Measurements from ENCODE around the gene SLCO2B1. TPM values are rescaled to one million over a fixed set of nuclear protein-coding genes. Genes with fewer than 3 reads are reported as not detected.

The SLCO2B1 gene
- total and polyA plus RNA-seq, 2 donors = 13.0 to 14.4 TPM

DNA sequence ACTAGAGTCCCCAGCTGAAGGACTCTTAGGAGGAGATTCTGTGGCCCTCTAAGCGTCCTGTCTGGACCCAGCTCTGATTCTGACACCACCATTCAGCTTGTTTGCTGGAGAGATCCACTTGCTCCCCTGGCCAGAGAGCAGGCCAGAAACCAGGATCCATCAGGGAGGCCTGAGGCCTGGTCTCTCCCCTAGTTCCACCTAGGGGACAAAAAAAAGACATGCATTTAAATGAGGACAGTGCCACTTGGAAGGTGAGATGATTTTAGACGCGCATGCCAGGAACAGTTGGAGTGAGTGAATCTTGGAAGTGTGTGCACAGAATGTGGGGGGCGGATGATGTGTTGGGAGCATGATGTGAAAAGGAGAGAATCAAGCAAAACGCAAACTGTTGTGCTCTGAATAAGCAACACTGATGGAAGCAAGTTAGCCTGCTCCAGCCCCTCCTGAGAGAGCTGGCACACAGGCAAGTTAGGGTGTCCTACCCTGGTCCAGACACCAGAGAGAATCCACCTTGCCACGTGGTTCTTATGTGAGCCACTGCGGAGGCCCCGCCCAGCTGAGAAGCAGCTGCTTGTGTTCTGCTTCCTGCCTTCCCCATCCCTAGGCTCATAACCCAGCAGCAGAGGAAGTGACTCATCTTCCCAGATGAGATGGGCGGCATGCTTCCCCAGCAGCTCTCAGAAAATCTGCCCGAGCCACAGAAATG lies 8.0 kb upstream of the SLCO2B1 start:
- no peak overlapping the region for H3K4me3 ChIP-seq (ENCODE audit: low read length in 2 of 2)
- peaks cover 2 to 27% of the 10 kb centered on the region in 2 donors for H3K4me1 ChIP-seq (ENCODE audit: control insufficient read depth in 2 of 2, insufficient read depth in 2 of 2, low read length in 2 of 2)
- H3K27me3 ChIP-seq (ENCODE audit: control insufficient read depth in 2 of 2, insufficient read depth in 1 of 2, low read length in 1 of 2) = no peaks in the 10 kb centered on the region
- peak overlapping the region; percentile 8 to 37 for H3K27ac ChIP-seq (ENCODE audit: low read depth in 1 of 2, low read length in 1 of 2)
- no peaks in the 10 kb centered on the region for H3K9me3 ChIP-seq (ENCODE audit: control insufficient read depth in 2 of 2, insufficient read depth in 1 of 2, low read length in 1 of 2)
- peak; percentile 29 to 81 (median 51) for DNase-seq (ENCODE audit: low read depth in 6 of 9, low spot score in 9 of 9)
- H3K36me3 ChIP-seq (ENCODE audit: control insufficient read depth in 2 of 2, insufficient read depth in 2 of 2, low read length in 1 of 2) = no peaks in the 10 kb centered on the region
- whole genome bisulfite sequencing = 44% methylated on average over 10 of the region's 10 CpGs

DNA sequence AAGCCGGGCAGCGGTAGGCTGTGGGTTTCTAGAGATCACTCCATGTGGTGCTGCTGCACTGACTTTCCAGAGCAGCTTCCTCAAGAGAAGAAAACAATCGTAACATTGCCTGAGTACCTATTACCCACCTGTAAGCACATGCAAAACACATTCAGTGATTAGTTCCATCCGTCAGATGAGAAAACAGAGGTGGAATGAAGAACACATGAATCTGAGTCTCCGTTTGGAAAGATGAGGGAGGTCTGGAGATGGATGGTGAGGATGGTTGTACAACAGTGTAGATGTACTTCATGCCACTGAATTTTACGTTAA lies 7.5 kb upstream of the SLCO2B1 start:
- H3K27ac ChIP-seq (ENCODE audit: low read depth in 1 of 2, low read length in 1 of 2) = peak overlapping the region; percentile 37 to 53
- H3K36me3 ChIP-seq (ENCODE audit: control insufficient read depth in 2 of 2, insufficient read depth in 2 of 2, low read length in 1 of 2) = no peaks in the 10 kb centered on the region
- no peaks in the 10 kb centered on the region for H3K9me3 ChIP-seq (ENCODE audit: control insufficient read depth in 2 of 2, insufficient read depth in 1 of 2, low read length in 1 of 2)
- no peaks in the 10 kb centered on the region for H3K27me3 ChIP-seq (ENCODE audit: control insufficient read depth in 2 of 2, insufficient read depth in 1 of 2, low read length in 1 of 2)
- H3K4me1 ChIP-seq (ENCODE audit: control insufficient read depth in 2 of 2, insufficient read depth in 2 of 2, low read length in 2 of 2) = peaks cover 2 to 27% of the 10 kb centered on the region in 2 donors
- H3K4me3 ChIP-seq (ENCODE audit: low read length in 2 of 2) = no peak overlapping the region
- no peak for DNase-seq (ENCODE audit: low read depth in 6 of 9, low spot score in 9 of 9)
- WGBS = 30% methylated on average over 6 of the region's 6 CpGs

GRCh38 chr11:75144716-75145014 lies 6.2 kb upstream of the SLCO2B1 start:
- Histone ChIP-seq H3K4me1 (ENCODE audit: control insufficient read depth in 2 of 2, insufficient read depth in 2 of 2, low read length in 2 of 2) (peaks cover 2 to 27% of the 10 kb centered on the region in 2 donors), H3K4me3 (ENCODE audit: low read length in 2 of 2) (no peak overlapping the region), H3K27ac (ENCODE audit: low read depth in 1 of 2, low read length in 1 of 2) (no peak overlapping the region), H3K9me3 (ENCODE audit: control insufficient read depth in 2 of 2, insufficient read depth in 1 of 2, low read length in 1 of 2) (no peaks in the 10 kb centered on the region), H3K27me3 (ENCODE audit: control insufficient read depth in 2 of 2, insufficient read depth in 1 of 2, low read length in 1 of 2) (no peaks in the 10 kb centered on the region), H3K36me3 (ENCODE audit: control insufficient read depth in 2 of 2, insufficient read depth in 2 of 2, low read length in 1 of 2) (no peaks in the 10 kb centered on the region)
- no peak for DNase-seq (ENCODE audit: low read depth in 6 of 9, low spot score in 9 of 9)
- WGBS = 51% methylated on average over 3 of the region's 3 CpGs

DNA sequence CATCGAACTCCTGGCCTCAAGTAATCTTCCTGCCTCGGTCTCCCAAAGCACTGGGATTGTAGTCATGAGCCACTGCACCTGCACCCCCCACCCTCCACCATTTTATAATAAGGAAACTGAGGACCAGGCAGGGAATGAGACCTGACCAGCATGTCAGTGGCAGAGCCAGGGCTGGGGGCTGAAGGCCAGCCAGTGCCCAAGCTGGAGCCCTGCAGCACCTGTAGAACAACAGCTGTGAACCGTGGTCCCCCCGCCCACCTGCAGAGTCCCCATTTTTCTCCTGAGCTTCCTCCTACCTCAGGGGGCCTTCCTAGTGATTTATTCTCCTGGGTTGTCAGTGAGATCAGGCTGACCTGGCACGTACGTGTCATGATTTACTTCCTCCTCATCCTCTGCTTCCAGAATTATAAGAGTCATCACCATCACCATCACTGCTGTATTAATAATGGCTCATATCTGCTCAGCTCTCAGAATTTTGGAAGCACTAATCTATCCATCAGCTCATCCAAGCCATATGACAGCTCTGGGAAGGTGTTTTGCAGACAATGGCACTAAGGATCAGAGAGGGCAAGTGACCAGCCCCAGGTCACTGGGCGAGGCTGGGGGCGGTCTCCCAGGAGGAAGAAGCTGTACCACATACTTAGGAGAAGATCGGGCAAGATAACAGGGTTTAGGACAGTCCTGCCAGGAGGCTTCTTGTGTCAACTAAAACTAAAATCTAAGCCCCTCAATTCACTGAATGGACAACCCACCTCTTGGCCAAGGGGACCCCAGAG lies 5.5 kb upstream of the SLCO2B1 start:
- no peak for DNase-seq (ENCODE audit: low read depth in 6 of 9, low spot score in 9 of 9)
- H3K4me3 ChIP-seq (ENCODE audit: low read length in 2 of 2) = no peak overlapping the region
- H3K36me3 ChIP-seq (ENCODE audit: control insufficient read depth in 2 of 2, insufficient read depth in 2 of 2, low read length in 1 of 2) = no peaks in the 10 kb centered on the region
- no peaks in the 10 kb centered on the region for H3K9me3 ChIP-seq (ENCODE audit: control insufficient read depth in 2 of 2, insufficient read depth in 1 of 2, low read length in 1 of 2)
- H3K4me1 ChIP-seq (ENCODE audit: control insufficient read depth in 2 of 2, insufficient read depth in 2 of 2, low read length in 2 of 2) = peaks cover 2 to 31% of the 10 kb centered on the region in 2 donors
- WGBS = 91% methylated on average over 9 of the region's 9 CpGs
- no peaks in the 10 kb centered on the region for H3K27me3 ChIP-seq (ENCODE audit: control insufficient read depth in 2 of 2, insufficient read depth in 1 of 2, low read length in 1 of 2)
- H3K27ac ChIP-seq (ENCODE audit: low read depth in 1 of 2, low read length in 1 of 2) = no peak overlapping the region

GRCh38 chr11:75145972-75146519 lies 4.9 kb upstream of the SLCO2B1 start:
- no peaks in the 10 kb centered on the region for H3K36me3 ChIP-seq (ENCODE audit: control insufficient read depth in 2 of 2, insufficient read depth in 2 of 2, low read length in 1 of 2)
- no peak overlapping the region for H3K4me3 ChIP-seq (ENCODE audit: low read length in 2 of 2)
- DNase-seq (ENCODE audit: low read depth in 6 of 9, low spot score in 9 of 9) = no peak
- H3K27me3 ChIP-seq (ENCODE audit: control insufficient read depth in 2 of 2, insufficient read depth in 1 of 2, low read length in 1 of 2) = no peaks in the 10 kb centered on the region
- H3K27ac ChIP-seq (ENCODE audit: low read depth in 1 of 2, low read length in 1 of 2) = no peak overlapping the region
- 91% methylated on average over 6 of the region's 6 CpGs for WGBS
- peaks cover 2 to 34% of the 10 kb centered on the region in 2 donors for H3K4me1 ChIP-seq (ENCODE audit: control insufficient read depth in 2 of 2, insufficient read depth in 2 of 2, low read length in 2 of 2)
- no peaks in the 10 kb centered on the region for H3K9me3 ChIP-seq (ENCODE audit: control insufficient read depth in 2 of 2, insufficient read depth in 1 of 2, low read length in 1 of 2)

DNA sequence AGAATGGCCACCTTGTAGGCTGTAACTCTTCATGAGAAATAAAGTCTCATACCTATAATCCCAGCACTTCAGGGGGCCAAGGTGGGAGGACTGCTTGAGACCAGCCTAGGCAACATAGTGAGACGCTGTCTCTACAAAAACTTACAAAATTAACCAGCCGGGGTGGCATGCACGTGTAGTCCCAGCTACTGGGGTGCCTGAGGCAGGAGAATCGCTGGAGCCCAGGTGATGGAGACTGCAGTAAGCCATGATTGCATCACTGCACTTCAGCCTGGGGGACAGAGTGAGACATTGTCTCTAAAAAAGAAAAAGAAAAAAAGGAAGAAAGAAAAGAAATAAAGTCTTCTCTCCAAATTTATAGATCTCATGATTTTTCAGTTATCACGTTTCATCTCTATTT lies 4.2 kb upstream of the SLCO2B1 start:
- WGBS = 94% methylated on average over 5 of the region's 5 CpGs
- peaks cover 2 to 34% of the 10 kb centered on the region in 2 donors for H3K4me1 ChIP-seq (ENCODE audit: control insufficient read depth in 2 of 2, insufficient read depth in 2 of 2, low read length in 2 of 2)
- no peak for DNase-seq (ENCODE audit: low read depth in 6 of 9, low spot score in 9 of 9)
- H3K27ac ChIP-seq (ENCODE audit: low read depth in 1 of 2, low read length in 1 of 2) = no peak overlapping the region
- H3K27me3 ChIP-seq (ENCODE audit: control insufficient read depth in 2 of 2, insufficient read depth in 1 of 2, low read length in 1 of 2) = no peaks in the 10 kb centered on the region
- no peaks in the 10 kb centered on the region for H3K9me3 ChIP-seq (ENCODE audit: control insufficient read depth in 2 of 2, insufficient read depth in 1 of 2, low read length in 1 of 2)
- H3K36me3 ChIP-seq (ENCODE audit: control insufficient read depth in 2 of 2, insufficient read depth in 2 of 2, low read length in 1 of 2) = no peaks in the 10 kb centered on the region
- no peak overlapping the region for H3K4me3 ChIP-seq (ENCODE audit: low read length in 2 of 2)

GRCh38 chr11:75147191-75147874 lies 3.6 kb upstream of the SLCO2B1 start:
- Histone ChIP-seq H3K27me3 (ENCODE audit: control insufficient read depth in 2 of 2, insufficient read depth in 1 of 2, low read length in 1 of 2) (peaks cover 0 to 2% of the 10 kb centered on the region in 2 donors), H3K9me3 (ENCODE audit: control insufficient read depth in 2 of 2, insufficient read depth in 1 of 2, low read length in 1 of 2) (no peaks in the 10 kb centered on the region), H3K4me1 (ENCODE audit: control insufficient read depth in 2 of 2, insufficient read depth in 2 of 2, low read length in 2 of 2) (peaks cover 2 to 39% of the 10 kb centered on the region in 2 donors), H3K36me3 (ENCODE audit: control insufficient read depth in 2 of 2, insufficient read depth in 2 of 2, low read length in 1 of 2) (no peaks in the 10 kb centered on the region), H3K4me3 (ENCODE audit: low read length in 2 of 2) (no peak overlapping the region), H3K27ac (ENCODE audit: low read depth in 1 of 2, low read length in 1 of 2) (no peak overlapping the region)
- 93% methylated on average over 7 of the region's 7 CpGs for WGBS
- no peak for DNase-seq (ENCODE audit: low read depth in 6 of 9, low spot score in 9 of 9)

DNA sequence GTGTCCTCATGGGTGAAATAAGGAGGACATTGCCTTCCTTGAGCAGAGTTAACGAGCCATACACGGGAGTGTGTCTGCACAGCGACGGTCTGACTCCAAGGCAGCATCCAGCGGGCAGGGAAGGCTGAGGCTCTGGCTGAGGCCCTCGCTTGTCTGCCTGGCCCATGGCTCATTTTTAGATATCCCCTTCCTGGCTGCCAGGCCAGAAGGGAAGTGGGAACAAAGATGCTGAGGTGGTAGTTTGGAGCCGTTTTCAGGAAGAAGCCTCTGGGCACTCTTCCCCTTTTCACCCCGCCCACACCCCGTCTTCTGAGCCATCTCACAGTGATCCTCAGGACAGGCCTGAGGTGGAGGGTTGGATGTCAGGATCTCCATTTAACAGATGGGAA lies 3.0 kb upstream of the SLCO2B1 start:
- Histone ChIP-seq H3K9me3 (ENCODE audit: control insufficient read depth in 2 of 2, insufficient read depth in 1 of 2, low read length in 1 of 2) (no peaks in the 10 kb centered on the region), H3K27ac (ENCODE audit: low read depth in 1 of 2, low read length in 1 of 2) (no peak overlapping the region), H3K36me3 (ENCODE audit: control insufficient read depth in 2 of 2, insufficient read depth in 2 of 2, low read length in 1 of 2) (no peaks in the 10 kb centered on the region), H3K4me3 (ENCODE audit: low read length in 2 of 2) (no peak overlapping the region), H3K4me1 (ENCODE audit: control insufficient read depth in 2 of 2, insufficient read depth in 2 of 2, low read length in 2 of 2) (peaks cover 1 to 34% of the 10 kb centered on the region in 2 donors), H3K27me3 (ENCODE audit: control insufficient read depth in 2 of 2, insufficient read depth in 1 of 2, low read length in 1 of 2) (peaks cover 0 to 2% of the 10 kb centered on the region in 2 donors)
- DNase-seq (ENCODE audit: low read depth in 6 of 9, low spot score in 9 of 9) = no peak
- WGBS = 67% methylated on average over 9 of the region's 9 CpGs

GRCh38 chr11:75148436-75148983 lies 2.4 kb upstream of the SLCO2B1 start:
- 95% methylated on average over 6 of the region's 6 CpGs for WGBS
- H3K4me3 ChIP-seq (ENCODE audit: low read length in 2 of 2) = no peak overlapping the region
- H3K4me1 ChIP-seq (ENCODE audit: control insufficient read depth in 2 of 2, insufficient read depth in 2 of 2, low read length in 2 of 2) = peaks cover 0 to 31% of the 10 kb centered on the region in 2 donors
- no peak for DNase-seq (ENCODE audit: low read depth in 6 of 9, low spot score in 9 of 9)
- peaks cover 0 to 2% of the 10 kb centered on the region in 2 donors for H3K27me3 ChIP-seq (ENCODE audit: control insufficient read depth in 2 of 2, insufficient read depth in 1 of 2, low read length in 1 of 2)
- no peaks in the 10 kb centered on the region for H3K9me3 ChIP-seq (ENCODE audit: control insufficient read depth in 2 of 2, insufficient read depth in 1 of 2, low read length in 1 of 2)
- H3K27ac ChIP-seq (ENCODE audit: low read depth in 1 of 2, low read length in 1 of 2) = no peak overlapping the region
- no peaks in the 10 kb centered on the region for H3K36me3 ChIP-seq (ENCODE audit: control insufficient read depth in 2 of 2, insufficient read depth in 2 of 2, low read length in 1 of 2)
